ENCODE measurements around the gene TMEM100. TPM values are rescaled to one million over a fixed set of nuclear protein-coding genes. Genes with fewer than 3 reads are reported as not detected.

The TMEM100 gene
- total and polyA plus RNA-seq, 10 of the 15 experiments (the other 5 are each of a cell fraction or from before 2014, with no cell fraction given), result not detected

DNA sequence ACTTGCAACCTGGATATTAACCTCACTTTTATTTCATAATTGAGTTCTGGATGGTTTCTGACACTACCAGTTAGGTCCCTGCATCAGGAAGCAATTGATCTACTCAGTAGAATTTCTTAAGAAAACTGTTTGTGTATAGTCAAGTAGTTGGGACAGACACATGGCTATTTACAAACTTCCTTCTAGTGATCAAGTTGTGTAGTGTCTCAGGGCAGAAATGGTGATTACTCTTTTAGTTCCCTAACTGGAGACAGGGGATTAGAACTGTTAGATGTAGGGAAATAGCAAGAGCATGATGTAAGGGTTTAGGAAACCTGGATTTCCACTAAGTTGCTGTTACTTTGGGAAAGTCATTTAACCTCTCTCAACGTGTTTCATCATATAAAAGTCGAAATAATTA is 30.4 kb downstream of the TMEM100 start:
- H3K9me3 ChIP-seq (replicated peaks; ENCODE audit: control insufficient read depth, insufficient read depth, low read length), result no peaks in the 10 kb centered on the region
- FAIRE-seq, result no peak
- H3K4me1 ChIP-seq (ENCODE audit: control insufficient read depth, insufficient read depth, low read length), result no peaks in the 10 kb centered on the region
- no TSS peak for BruUV-seq (replicated peaks)
- no peak for ATAC-seq
- ChIA-PET SMC1A (ENCODE audit: uncharacterized antibody, unreplicated experiment) (no interaction called here), POLR2A (no interaction called here), RAD21 (ENCODE audit: unreplicated experiment) (no interaction called here), CTCF (no interaction called here)
- no peak overlapping the region for H3K27ac ChIP-seq (ENCODE audit: control insufficient read depth, insufficient read depth)
- H3K79me2 ChIP-seq (ENCODE audit: control insufficient read depth, insufficient read depth, low read length), result no peaks in the 10 kb centered on the region
- no peak overlapping the region for H3K9ac ChIP-seq (ENCODE audit: control insufficient read depth, insufficient read depth, low read length)
- 8% methylated on average over 2 of the region's 2 CpGs for WGBS (ENCODE audit: insufficient coverage, insufficient replicate concordance, low lambda C conversion rate, missing lambda C conversion rate)
- in situ Hi-C loops (cut with MboI) (no loop called here), intact Hi-C loops (cut with micrococcal nuclease; ENCODE audit: unreplicated experiment) (no loop called here)
- no peak overlapping the region for H3K4me3 ChIP-seq
- no peak for DNase-seq (ENCODE audit: low read depth, low spot score)
- H3K27me3 ChIP-seq (replicated peaks in 1 of 2; ENCODE audit: control insufficient read depth in 2 of 2, insufficient read depth in 2 of 2, low read length in 1 of 2), result no peaks in the 10 kb centered on the region; a peak in 1 of 4 replicates
- TF ChIP-seq SMAD5 (IDR thresholded peaks at IDR 0.05; ENCODE audit: low read depth) (no peak), HDAC6 (IDR thresholded peaks at IDR 0.05; ENCODE audit: unreplicated experiment) (no peak), NFYB (IDR thresholded peaks at IDR 0.05; ENCODE audit: insufficient read depth, low read depth, low read length) (no peak), HDGF (IDR thresholded peaks at IDR 0.05) (no peak), FOXK2 (IDR thresholded peaks at IDR 0.05) (no peak), IKZF1 (conservative IDR thresholded peaks at IDR 0.05) (no peak), ZNF207 (IDR thresholded peaks at IDR 0.05; ENCODE audit: borderline replicate concordance) (no peak), EP300 (IDR thresholded peaks at IDR 0.05; ENCODE audit: borderline replicate concordance in 1 of 2, control insufficient read depth in 1 of 2, low read depth in 2 of 2, low read length in 2 of 2) (no peak), KAT2A (conservative IDR thresholded peaks at IDR 0.05; ENCODE audit: control insufficient read depth, low read depth, low read length) (no peak), JUNB (IDR thresholded peaks at IDR 0.05) (no peak)
- TF ChIP-seq, protein P1, sequence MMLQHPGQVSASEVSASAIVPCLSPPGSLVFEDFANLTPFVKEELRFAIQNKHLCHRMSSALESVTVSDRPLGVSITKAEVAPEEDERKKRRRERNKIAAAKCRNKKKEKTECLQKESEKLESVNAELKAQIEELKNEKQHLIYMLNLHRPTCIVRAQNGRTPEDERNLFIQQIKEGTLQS (IDR thresholded peaks at IDR 0.05; ENCODE audit: borderline replicate concordance, extremely low read depth, low read depth, low read length), result no peak
- H2AFZ ChIP-seq (ENCODE audit: control insufficient read depth, low read depth, low read length), result no peak overlapping the region
- no peaks in the 10 kb centered on the region for H4K20me1 ChIP-seq (ENCODE audit: control insufficient read depth, insufficient read depth)
- no peak overlapping the region for H3K4me2 ChIP-seq (ENCODE audit: control insufficient read depth, insufficient read depth)
- no peaks in the 10 kb centered on the region for H3K36me3 ChIP-seq (ENCODE audit: control insufficient read depth in 2 of 2, insufficient read depth in 2 of 2, low read length in 1 of 2)

Data from GM12878 (cell line).